ENCODE data around the gene IRF2BP2. TPM values are rescaled to one million over a fixed set of nuclear protein-coding genes. Genes with fewer than 3 reads are reported as not detected.

The IRF2BP2 gene
- total RNA-seq, 1 donor from 2014 or later, result 126 TPM

DNA sequence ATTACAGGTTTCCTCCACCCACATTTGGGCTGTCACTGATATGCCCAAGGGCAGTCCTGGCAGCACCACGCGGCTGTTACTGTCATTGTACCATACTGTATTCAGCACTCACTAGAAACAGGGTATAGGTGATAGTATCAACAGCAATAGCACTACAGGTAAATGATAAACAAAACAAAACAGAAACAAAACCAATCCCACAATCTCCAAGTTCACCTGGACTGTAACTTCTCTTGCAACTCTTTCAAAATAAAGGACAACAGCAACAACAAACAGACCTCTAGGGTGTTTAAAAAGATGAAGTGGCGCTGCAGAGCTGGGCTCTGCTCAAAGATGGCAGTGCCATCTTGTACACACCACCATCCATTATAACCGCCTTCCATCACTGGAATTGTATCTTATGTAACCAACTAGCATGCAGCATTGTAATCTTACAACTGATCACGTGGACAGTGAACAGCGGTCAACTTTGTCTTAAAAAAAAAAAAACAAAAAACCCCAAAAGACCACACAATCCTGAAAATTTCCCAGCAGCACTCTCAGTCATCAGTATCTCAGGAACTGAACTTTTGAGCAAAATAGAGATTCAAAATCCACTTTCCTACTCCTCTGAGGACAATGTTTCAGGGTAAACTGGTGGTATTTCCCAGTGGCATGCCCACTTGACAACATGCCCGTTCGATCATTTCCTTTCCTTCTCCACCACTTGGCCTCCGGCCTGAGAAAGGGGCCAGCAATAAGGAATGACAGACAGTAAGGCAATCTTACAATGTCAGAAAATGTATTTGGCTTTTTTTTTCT is 3.8 kb downstream of the IRF2BP2 start:
- H3K4me3 ChIP-seq (ENCODE audit: insufficient read depth, low read depth, low read length), result peak overlapping the region; percentile 88
- peaks cover 34% of the 10 kb centered on the region for H4K20me1 ChIP-seq (ENCODE audit: insufficient read depth, low read length)
- Mint-ChIP-seq H3K36me3 (ENCODE audit: low read depth, unreplicated experiment) (peaks cover 41% of the 10 kb centered on the region), H3K4me1 (ENCODE audit: low read depth, unreplicated experiment) (peaks cover 20% of the 10 kb centered on the region), H3K27me3 (ENCODE audit: low read depth, unreplicated experiment) (no peaks in the 10 kb centered on the region), H3K27ac (ENCODE audit: unreplicated experiment) (peak overlapping the region; percentile 100), H3K4me3 (ENCODE audit: unreplicated experiment) (peak overlapping the region; percentile 98), H3K9me3 (ENCODE audit: unreplicated experiment) (peaks cover 2% of the 10 kb centered on the region)
- FAIRE-seq (no peak), DNase-seq (ENCODE audit: low read depth) (no peak)
- no peak overlapping the region for H2AFZ ChIP-seq (ENCODE audit: low read depth, low read length)
- peaks cover 37% of the 10 kb centered on the region for H3K36me3 ChIP-seq (ENCODE audit: insufficient read depth, low read length)
- H3K9me3 ChIP-seq (ENCODE audit: insufficient read depth, low read depth, low read length), result no peaks in the 10 kb centered on the region
- peaks cover 81% of the 10 kb centered on the region for H3K79me2 ChIP-seq (ENCODE audit: insufficient read depth, low read length)
- H3K4me2 ChIP-seq (ENCODE audit: low read length), result peak overlapping the region; percentile 93
- H3K27me3 ChIP-seq (ENCODE audit: insufficient read depth, low read length), result no peaks in the 10 kb centered on the region
- no peak for TF ChIP-seq EZH2 (IDR thresholded peaks at IDR 0.05; ENCODE audit: insufficient read depth, low read length)
- TF ChIP-seq, protein P1, sequence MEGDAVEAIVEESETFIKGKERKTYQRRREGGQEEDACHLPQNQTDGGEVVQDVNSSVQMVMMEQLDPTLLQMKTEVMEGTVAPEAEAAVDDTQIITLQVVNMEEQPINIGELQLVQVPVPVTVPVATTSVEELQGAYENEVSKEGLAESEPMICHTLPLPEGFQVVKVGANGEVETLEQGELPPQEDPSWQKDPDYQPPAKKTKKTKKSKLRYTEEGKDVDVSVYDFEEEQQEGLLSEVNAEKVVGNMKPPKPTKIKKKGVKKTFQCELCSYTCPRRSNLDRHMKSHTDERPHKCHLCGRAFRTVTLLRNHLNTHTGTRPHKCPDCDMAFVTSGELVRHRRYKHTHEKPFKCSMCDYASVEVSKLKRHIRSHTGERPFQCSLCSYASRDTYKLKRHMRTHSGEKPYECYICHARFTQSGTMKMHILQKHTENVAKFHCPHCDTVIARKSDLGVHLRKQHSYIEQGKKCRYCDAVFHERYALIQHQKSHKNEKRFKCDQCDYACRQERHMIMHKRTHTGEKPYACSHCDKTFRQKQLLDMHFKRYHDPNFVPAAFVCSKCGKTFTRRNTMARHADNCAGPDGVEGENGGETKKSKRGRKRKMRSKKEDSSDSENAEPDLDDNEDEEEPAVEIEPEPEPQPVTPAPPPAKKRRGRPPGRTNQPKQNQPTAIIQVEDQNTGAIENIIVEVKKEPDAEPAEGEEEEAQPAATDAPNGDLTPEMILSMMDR (IDR thresholded peaks at IDR 0.05; ENCODE audit: insufficient read depth, low read depth, low read length), result no peak
- H3K9ac ChIP-seq (ENCODE audit: low read length), result peak overlapping the region; percentile 98
- H3K27ac ChIP-seq (ENCODE audit: low read depth, low read length), result peak overlapping the region; percentile 96
- H3K4me1 ChIP-seq (ENCODE audit: insufficient read depth, low read length), result peaks cover 29% of the 10 kb centered on the region

- peak overlapping the region; percentile 100 for H3K27ac Mint-ChIP-seq (ENCODE audit: unreplicated experiment)
- H3K27me3 Mint-ChIP-seq (ENCODE audit: low read depth, unreplicated experiment), result no peaks in the 10 kb centered on the region
- H3K9me3 Mint-ChIP-seq (ENCODE audit: unreplicated experiment), result peaks cover 2% of the 10 kb centered on the region
- H3K4me1 ChIP-seq (ENCODE audit: insufficient read depth, low read length), result peaks cover 32% of the 10 kb centered on the region
- peak overlapping the region; percentile 96 for H3K27ac ChIP-seq (ENCODE audit: low read depth, low read length)
- H4K20me1 ChIP-seq (ENCODE audit: insufficient read depth, low read length), result peaks cover 34% of the 10 kb centered on the region
- H3K36me3 Mint-ChIP-seq (ENCODE audit: low read depth, unreplicated experiment), result peaks cover 41% of the 10 kb centered on the region
- DNase-seq (ENCODE audit: low read depth), result no peak
- TF ChIP-seq EZH2 (IDR thresholded peaks at IDR 0.05; ENCODE audit: insufficient read depth, low read length), result no peak
- TF ChIP-seq, protein P1 (IDR thresholded peaks at IDR 0.05; ENCODE audit: insufficient read depth, low read depth, low read length), result no peak
- H2AFZ ChIP-seq (ENCODE audit: low read depth, low read length), result no peak overlapping the region
- H3K4me3 Mint-ChIP-seq (ENCODE audit: unreplicated experiment), result peak overlapping the region; percentile 98
- peaks cover 87% of the 10 kb centered on the region for H3K79me2 ChIP-seq (ENCODE audit: insufficient read depth, low read length)
- peaks cover 37% of the 10 kb centered on the region for H3K36me3 ChIP-seq (ENCODE audit: insufficient read depth, low read length)
- H3K4me3 ChIP-seq (ENCODE audit: insufficient read depth, low read depth, low read length), result peak overlapping the region; percentile 88
- peak overlapping the region; percentile 93 for H3K4me2 ChIP-seq (ENCODE audit: low read length)
- H3K4me1 Mint-ChIP-seq (ENCODE audit: low read depth, unreplicated experiment), result peaks cover 24% of the 10 kb centered on the region
- H3K9ac ChIP-seq (ENCODE audit: low read length), result peak overlapping the region; percentile 98
- FAIRE-seq, result no peak
- no peaks in the 10 kb centered on the region for H3K27me3 ChIP-seq (ENCODE audit: insufficient read depth, low read length)
- H3K9me3 ChIP-seq (ENCODE audit: insufficient read depth, low read depth, low read length), result no peaks in the 10 kb centered on the region
Measured at GRCh38 chr1:234605399-234605982, 4.5 kb downstream of the IRF2BP2 start.
